ENCODE data around the gene SNRNP40. TPM values are rescaled to one million over a fixed set of nuclear protein-coding genes. Genes with fewer than 3 reads are reported as not detected.

SNRNP40 gene
- total and polyA plus RNA-seq, 2 of the 13 experiments (the other 11 are each of a cell fraction or from before 2014, with no cell fraction given): 51.0 to 147 TPM

DNA sequence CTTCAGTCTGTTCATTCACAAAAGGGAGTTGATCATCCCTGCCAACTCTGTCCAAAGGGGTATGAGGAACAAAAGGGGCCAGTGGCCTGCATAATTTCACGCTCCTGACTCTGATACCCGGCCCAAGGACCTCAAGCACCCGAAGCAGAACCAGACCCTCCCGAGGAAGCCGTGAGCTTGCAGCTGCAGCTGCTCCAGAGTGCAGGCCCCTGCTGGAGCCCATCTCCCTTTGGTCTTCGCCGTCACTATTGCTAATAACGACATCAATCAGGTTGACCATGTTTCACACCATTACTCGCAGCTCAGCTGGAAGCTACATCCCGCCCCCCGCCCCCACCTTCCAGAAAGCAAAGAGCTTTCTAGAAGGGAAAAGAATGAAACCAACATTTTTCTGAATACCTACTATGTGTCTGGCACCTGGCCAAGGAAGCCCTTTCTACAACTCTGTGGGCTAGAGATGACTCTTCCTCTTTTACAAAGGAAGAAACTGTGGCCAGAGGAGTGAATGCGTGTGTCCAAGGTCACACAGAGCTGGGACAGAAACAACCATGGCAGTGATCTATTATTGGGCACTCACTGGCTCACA, 62.4 kb downstream of the SNRNP40 start (continued):
- TF ChIP-seq, protein P1, sequence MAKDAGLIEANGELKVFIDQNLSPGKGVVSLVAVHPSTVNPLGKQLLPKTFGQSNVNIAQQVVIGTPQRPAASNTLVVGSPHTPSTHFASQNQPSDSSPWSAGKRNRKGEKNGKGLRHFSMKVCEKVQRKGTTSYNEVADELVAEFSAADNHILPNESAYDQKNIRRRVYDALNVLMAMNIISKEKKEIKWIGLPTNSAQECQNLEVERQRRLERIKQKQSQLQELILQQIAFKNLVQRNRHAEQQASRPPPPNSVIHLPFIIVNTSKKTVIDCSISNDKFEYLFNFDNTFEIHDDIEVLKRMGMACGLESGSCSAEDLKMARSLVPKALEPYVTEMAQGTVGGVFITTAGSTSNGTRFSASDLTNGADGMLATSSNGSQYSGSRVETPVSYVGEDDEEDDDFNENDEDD (CRISPR knock-in tag; IDR thresholded peaks at IDR 0.05; ENCODE audit: borderline replicate concordance): no peak
- TF ChIP-seq ZNF557 (CRISPR knock-in tag; IDR thresholded peaks at IDR 0.05) (no peak), GLI4 (CRISPR knock-in tag; IDR thresholded peaks at IDR 0.05; ENCODE audit: borderline replicate concordance) (no peak), CHD2 (IDR thresholded peaks at IDR 0.05; ENCODE audit: low read depth, low read length) (no peak), ZFYVE20 (CRISPR knock-in tag; IDR thresholded peaks at IDR 0.05; ENCODE audit: borderline replicate concordance, low read depth) (no peak), AGO1 (IDR thresholded peaks at IDR 0.05; ENCODE audit: low read depth, low read length, poor library complexity, severe bottlenecking) (no peak), ZKSCAN8 (CRISPR knock-in tag; IDR thresholded peaks at IDR 0.05; ENCODE audit: borderline replicate concordance) (no peak), ZNF530 (CRISPR knock-in tag; IDR thresholded peaks at IDR 0.05; ENCODE audit: low read depth) (no peak)

DNA sequence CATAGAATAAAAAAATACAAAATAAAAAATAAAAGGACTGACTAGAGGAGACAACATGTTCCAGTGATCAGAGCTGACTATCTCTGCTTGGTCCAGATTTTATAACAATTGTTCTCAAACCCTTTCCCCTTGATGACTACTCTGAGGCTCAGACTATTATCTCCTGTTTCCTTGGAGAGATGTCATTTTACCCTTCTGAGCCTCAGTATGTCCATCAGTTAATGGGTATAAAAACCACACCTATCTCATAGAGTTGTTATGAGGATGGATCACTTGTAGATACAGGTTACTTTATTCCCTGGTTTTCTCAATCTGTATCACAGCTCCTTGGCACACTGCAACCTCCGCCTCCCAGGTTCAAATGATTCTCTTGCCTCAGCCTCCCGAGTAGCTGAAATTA, 63.9 kb downstream of the SNRNP40 start:
- peaks cover 1 to 25% of the 10 kb centered on the region in 2 experiments; a peak in 3 of 5 replicates for H3K27me3 ChIP-seq (ENCODE audit: control insufficient read depth in 1 of 2, insufficient read depth in 2 of 2, low read length in 2 of 2)
- 85% methylated on average over 2 of the region's 2 CpGs for WGBS (ENCODE audit: low lambda C conversion rate)
- TF ChIP-seq EP300 (IDR thresholded peaks at IDR 0.05; ENCODE audit: low read depth in 2 of 2, low read length in 2 of 2) (no peak), EP300 (CRISPR knock-in tag; IDR thresholded peaks at IDR 0.05; ENCODE audit: borderline replicate concordance) (no peak), MBD4 (IDR thresholded peaks at IDR 0.05; ENCODE audit: borderline replicate concordance, low read length) (no peak), SP2 (CRISPR knock-in tag; IDR thresholded peaks at IDR 0.05) (no peak), PAWR (CRISPR knock-in tag; IDR thresholded peaks at IDR 0.05; ENCODE audit: borderline replicate concordance) (no peak), ZNF138 (CRISPR knock-in tag; IDR thresholded peaks at IDR 0.05; ENCODE audit: low read depth) (no peak), TOE1 (CRISPR knock-in tag; IDR thresholded peaks at IDR 0.05) (no peak), SOX13 (IDR thresholded peaks at IDR 0.05) (no peak), SOX13 (CRISPR knock-in tag; conservative IDR thresholded peaks at IDR 0.05 in 1 of 2, IDR thresholded peaks at IDR 0.05 in 1 of 2) (no peak), CREBL2 (CRISPR knock-in tag; IDR thresholded peaks at IDR 0.05; ENCODE audit: borderline replicate concordance) (no peak), HDAC2 (CRISPR knock-in tag; IDR thresholded peaks at IDR 0.05) (no peak)
- H3K9ac ChIP-seq (ENCODE audit: insufficient read depth, low read depth, low read length): no peak overlapping the region
- no peaks in the 10 kb centered on the region for H3K36me3 ChIP-seq (replicated peaks in 1 of 2; ENCODE audit: control insufficient read depth in 1 of 2, insufficient read depth in 2 of 2, low read length in 2 of 2)
- DNase-seq (ENCODE audit: low spot score): no peak
- ChIA-PET CTCF (ENCODE audit: low intra/inter-chr PET ratio, low total read pairs) (no interaction called here), POLR2A (no interaction called here)
- intact Hi-C loops (cut with micrococcal nuclease; ENCODE audit: unreplicated experiment): no loop called here
- no peak overlapping the region for H3K27ac ChIP-seq (ENCODE audit: extremely low read length, insufficient read depth, low read length)
- BruUV-seq (replicated peaks): no TSS peak
- H3K79me2 ChIP-seq (ENCODE audit: insufficient read depth, low read length): no peaks in the 10 kb centered on the region
- no peak for ATAC-seq
- FAIRE-seq: no peak
- no peaks in the 10 kb centered on the region for H3K9me3 ChIP-seq (ENCODE audit: low read length)
- H3K4me1 ChIP-seq (ENCODE audit: insufficient read depth, low read length): no peaks in the 10 kb centered on the region
- no peaks in the 10 kb centered on the region for H4K20me1 ChIP-seq (ENCODE audit: insufficient read depth, low read length)
- in situ Hi-C loops (cut with HindIII; ENCODE audit: extremely low pct_ligation_motif_present, low pct_unique_long_range_greater_than_20kb): no loop called here
- no peak overlapping the region for H2AFZ ChIP-seq (ENCODE audit: low read length)
- no peak overlapping the region for H3K4me2 ChIP-seq (ENCODE audit: low read depth, low read length)
- no peak overlapping the region for H3K4me3 ChIP-seq (replicated peaks in 1 of 3; ENCODE audit: insufficient read depth in 1 of 3, low read depth in 2 of 3, low read length in 3 of 3)

All from HepG2 (cell line).